NCI-H2227 treated with DMSO at 0.1 percent for 48 hours (cell line): Measurements from ENCODE around the gene ARTN.
A peak's percentile ranks its signal among the peaks of the same experiment; 100 is the strongest.

Experiments used
- DNase-seq: peaks from one replicate; lab custom pipeline; 2025; lab: John Stamatoyannopoulos, UW

ARTN gene

GRCh38 chr1:43947874-43948437 is 14.4 kb downstream of the ARTN start:
- no peak for DNase-seq

GRCh38 chr1:43949678-43950077 is 16.1 kb downstream of the ARTN start:
- DNase-seq = no peak

- no peak for DNase-seq
Observed at GRCh38 chr1:43951021-43951985, 17.7 kb downstream of the ARTN start.

- DNase-seq = peak; percentile 100
Observed at GRCh38 chr1:43952731-43953346, 19.2 kb downstream of the ARTN start.

- DNase-seq = peak; percentile 36
Observed at GRCh38 chr1:43953361-43953760, 19.8 kb downstream of the ARTN start.

- no peak for DNase-seq
Observed at GRCh38 chr1:43954036-43954435, 20.4 kb downstream of the ARTN start.

- no peak for DNase-seq
Observed at GRCh38 chr1:43956234-43956633, 22.6 kb downstream of the ARTN start.

GRCh38 chr1:43957407-43958040 is 23.9 kb downstream of the ARTN start:
- no peak for DNase-seq

- DNase-seq = no peak
Observed at GRCh38 chr1:43958351-43959255, 25.0 kb downstream of the ARTN start.

- no peak for DNase-seq
Observed at GRCh38 chr1:43960798-43961197, 27.2 kb downstream of the ARTN start.

- no peak for DNase-seq
Observed at GRCh38 chr1:43961692-43962091, 28.1 kb downstream of the ARTN start.

GRCh38 chr1:43962324-43962723 is 28.7 kb downstream of the ARTN start:
- no peak for DNase-seq

- DNase-seq = no peak
Observed at GRCh38 chr1:43963006-43963405, 29.4 kb downstream of the ARTN start.

- DNase-seq = no peak
Observed at GRCh38 chr1:43963890-43964289, 30.3 kb downstream of the ARTN start.

- DNase-seq = no peak
Observed at GRCh38 chr1:43965316-43965715, 31.7 kb downstream of the ARTN start.

- DNase-seq = no peak
Observed at GRCh38 chr1:43968348-43968948, 34.8 kb downstream of the ARTN start.

- DNase-seq = no peak
Observed at GRCh38 chr1:43969416-43969745, 35.8 kb downstream of the ARTN start.

- DNase-seq = peak; percentile 97
Observed at GRCh38 chr1:43969746-43970466, 36.3 kb downstream of the ARTN start, which contains the start of gene DPH2. DPH2 (plus strand) TSS chr1:43970010; CDS start chr1:43970176, 166 bp downstream.

GRCh38 chr1:43970502-43970901 is 36.9 kb downstream of the ARTN start:
- no peak for DNase-seq

GRCh38 chr1:43970911-43971310 is 37.3 kb downstream of the ARTN start:
- no peak for DNase-seq
